Measurements from ENCODE around the gene TRPM1.

- TF ChIP-seq NR2F6 (CRISPR knock-in tag; IDR thresholded peaks at IDR 0.05) (no peak), SMC3 (conservative IDR thresholded peaks at IDR 0.05; ENCODE audit: insufficient read depth, low read depth, low read length) (no peak), TBP (optimal IDR thresholded peaks at IDR 0.05; ENCODE audit: low read depth, low read length) (no peak), ZNF232 (CRISPR knock-in tag; IDR thresholded peaks at IDR 0.05) (no peak), HNRNPL (IDR thresholded peaks at IDR 0.05; ENCODE audit: low read depth, low read length) (no peak), E2F3 (CRISPR knock-in tag; IDR thresholded peaks at IDR 0.05) (no peak), ZNF274 (IDR thresholded peaks at IDR 0.05; ENCODE audit: borderline replicate concordance, low read depth, low read length) (no peak), PHB2 (IDR thresholded peaks at IDR 0.05; ENCODE audit: low read depth) (no peak), YY1 (IDR thresholded peaks at IDR 0.05; ENCODE audit: borderline replicate concordance in 1 of 3, control insufficient read depth in 1 of 3, extremely low read depth in 1 of 3, insufficient read depth in 3 of 3, insufficient read length in 1 of 3, insufficient replicate concordance in 2 of 3, low read depth in 1 of 3, low read length in 2 of 3) (no peak), GATAD2A (IDR thresholded peaks at IDR 0.05) (no peak)
These were observed 64.7 kb downstream of the TRPM1 start for GRCh38 chr15:31036783-31037182.
